ENCODE data around the gene VASP. TPM values are rescaled to one million over a fixed set of nuclear protein-coding genes. Genes with fewer than 3 reads are reported as not detected.

The VASP gene
- 49.6 and 82.0 TPM in 2 replicates for total RNA-seq

GRCh38 chr19:45506989-45507871 lies at the start of gene VASP:
Gene VASP, plus strand, starts transcription at chr19:45507479. Its CDS starts 293 bp downstream, at chr19:45507772.

GRCh38 chr19:45467456-45468158 lies 39.7 kb upstream of the VASP start, which contains the start of gene FOSB:
Gene FOSB, plus strand, starts transcription at chr19:45467996. Its CDS starts 591 bp downstream, at chr19:45468587.

GRCh38 chr19:45498411-45499195 lies 8.7 kb upstream of the VASP start, which contains the start of gene PPM1N:
Gene PPM1N, plus strand, starts transcription at chr19:45498443. Its CDS starts 30 bp downstream, at chr19:45498473.

Other genes with a start within 250 kb of the VASP start
- gene CKM, start 184.6 kb upstream of the VASP start, total RNA-seq, result not detected in 2 replicates
- gene KLC3, start 166.7 kb upstream of the VASP start, total RNA-seq, result not detected in 2 replicates
- gene ERCC2, start 136.9 kb upstream of the VASP start, total RNA-seq, result 18.4 and 36.2 TPM in 2 replicates
- gene PPP1R13L, start 102.4 kb upstream of the VASP start, total RNA-seq, result 6.8 and 9.8 TPM in 2 replicates
- gene POLR1G, start 100.8 kb upstream of the VASP start, total RNA-seq, result 7.4 and 19.9 TPM in 2 replicates
- 46.6 and 67.6 TPM in 2 replicates for gene ERCC1, start 83.6 kb upstream of the VASP start, total RNA-seq
- gene FOSB, start 39.5 kb upstream of the VASP start, total RNA-seq, result 0.59 and 0.88 TPM in 2 replicates
- 2.7 and 3.6 TPM in 2 replicates for gene RTN2, start 10.4 kb upstream of the VASP start, total RNA-seq
- 0.46 and 0.59 TPM in 2 replicates for gene PPM1N, start 9.0 kb upstream of the VASP start, total RNA-seq
- gene OPA3, start 77.3 kb downstream of the VASP start, total RNA-seq, result 5.0 and 12.3 TPM in 2 replicates
- not detected in 2 replicates for gene GPR4, start 94.7 kb downstream of the VASP start, total RNA-seq
- 50.2 and 59.6 TPM in 2 replicates for gene EML2, start 131.9 kb downstream of the VASP start, total RNA-seq
- under 0.01 TPM in 1 of 2 replicates, not detected in the other for gene GIPR, start 160.7 kb downstream of the VASP start, total RNA-seq
- 144 and 339 TPM in 2 replicates for gene SNRPD2, start 184.5 kb downstream of the VASP start, total RNA-seq
- gene QPCTL, start 185.2 kb downstream of the VASP start, total RNA-seq, result 27.3 and 28.2 TPM in 2 replicates
- 2.7 and 6.2 TPM in 2 replicates for gene FBXO46, start 223.4 kb downstream of the VASP start, total RNA-seq
- not detected in 2 replicates for gene MEIOSIN, start 226.0 kb downstream of the VASP start, total RNA-seq